GM12878 (cell line): ENCODE data around the gene MUSTN1. TPM values are rescaled to one million over a fixed set of nuclear protein-coding genes. Genes with fewer than 3 reads are reported as not detected.

ENCODE experiments used
- ATAC-seq: fragments of 200-7000 bp; cut with Tn5 transposase; 3 replicates; pipeline ENCODE4 v1.9.1; 2020; ENCODE audit warnings: mild to moderate bottlenecking, moderate library complexity
- BruUV-seq: library from RNA; stranded (reverse); fragments of 400-500 nt; replicated peaks from 2 replicates; lab custom pipeline; 2021; lab: Mats Ljungman, UMichigan
- CTCF ChIA-PET: fragments of 300-600 bp; sonication (Branson Sonifier 250); formaldehyde crosslinking; extraction: SDS; loops from one replicate; lab custom pipeline; 2021; ENCODE audit warnings: inconsistent platforms; lab: Yijun Ruan, JAX
- POLR2A ChIA-PET: fragments of 350-600 bp; formaldehyde crosslinking; extraction: SDS; loops from one replicate; lab custom pipeline; 2021; ENCODE audit warnings: inconsistent platforms; lab: Charles Lee
- RAD21 ChIA-PET: fragments of 300-600 bp; sonication (Branson Sonifier 250); formaldehyde crosslinking; loops from one replicate; lab custom pipeline; 2023; ENCODE audit warnings: antibody characterized with exemption; ENCODE audit not compliant: unreplicated experiment; lab: Charles Lee
- SMC1A ChIA-PET: fragments of 300-600 bp; sonication (Branson Sonifier 250); formaldehyde crosslinking; loops from one replicate; lab custom pipeline; 2023; ENCODE audit not compliant: unreplicated experiment, uncharacterized antibody; lab: Charles Lee
- DNase-seq: peaks from one replicate; pipeline ENCODE4 v3.0.0-alpha.2; 2011; ENCODE audit warnings: low read depth, low spot score
- FAIRE-seq: peaks from 3 replicates; lab custom pipeline; 2011; peaks lifted over from hg19 to GRCh38; lab: Jason Lieb, UNC
- H2AFZ ChIP-seq: 2 replicates; pipeline ENCODE4 v1.6.0; 2011; ENCODE audit warnings: low read depth, low read length, control low read depth; ENCODE audit not compliant: control insufficient read depth
- H3K27ac ChIP-seq: 2 replicates; pipeline ENCODE4 v1.5.1; 2011; ENCODE audit warnings: control low read depth; ENCODE audit not compliant: control insufficient read depth, insufficient read depth
- H3K27me3 ChIP-seq, 2 experiments: replicated peaks in 1 of 2; 2 replicates each; pipeline versions ENCODE4 v1.6.0 to v1.6.1; 2011; ENCODE audit warnings: low read length in 1 of 2; ENCODE audit not compliant: control insufficient read depth in 2 of 2, insufficient read depth in 2 of 2
- H3K36me3 ChIP-seq, 2 experiments: 2 replicates each; pipeline ENCODE4 v1.5.1; 2011; ENCODE audit warnings: low read length in 1 of 2; ENCODE audit not compliant: control insufficient read depth in 2 of 2, insufficient read depth in 2 of 2
- H3K4me1 ChIP-seq: 2 replicates; pipeline ENCODE4 v1.6.1; 2011; ENCODE audit warnings: mild to moderate bottlenecking, low read length, moderate library complexity, mixed read lengths; ENCODE audit not compliant: control insufficient read depth, insufficient read depth
- H3K4me2 ChIP-seq: 2 replicates; pipeline ENCODE4 v1.6.0; 2011; ENCODE audit warnings: control low read depth; ENCODE audit not compliant: control insufficient read depth, insufficient read depth
- H3K4me3 ChIP-seq: fragments of 200-600 bp; sonication (generic); 2 replicates; pipeline ENCODE4 v1.5.1; 2016
- H3K79me2 ChIP-seq: 2 replicates; pipeline ENCODE4 v1.6.0; 2011; ENCODE audit warnings: low read length; ENCODE audit not compliant: control insufficient read depth, insufficient read depth
- H3K9ac ChIP-seq: 2 replicates; pipeline ENCODE4 v1.8.0; 2011; ENCODE audit warnings: low read length, control low read depth, mixed read lengths; ENCODE audit not compliant: control insufficient read depth, insufficient read depth
- H3K9me3 ChIP-seq: replicated peaks from 3 replicates; pipeline ENCODE4 v1.5.1; 2011; ENCODE audit warnings: mild to moderate bottlenecking, low read length; ENCODE audit not compliant: control insufficient read depth, insufficient read depth
- H4K20me1 ChIP-seq: 2 replicates; pipeline ENCODE4 v1.6.0; 2011; ENCODE audit not compliant: control insufficient read depth, insufficient read depth
- MTA2 ChIP-seq: fragments of 450-650 bp; IDR thresholded peaks from 2 replicates; pipeline ENCODE4 v1.6.1; 2016; ENCODE audit warnings: low read depth, mild to moderate bottlenecking, moderate library complexity
- NFYA ChIP-seq: IDR thresholded peaks from 2 replicates; pipeline ENCODE4 v1.6.1; 2011; ENCODE audit warnings: low read depth, mild to moderate bottlenecking, low read length, improper control_type of control experiment, borderline replicate concordance
- RAD21 ChIP-seq: IDR thresholded peaks from 2 replicates; pipeline ENCODE4 v1.6.1; 2011; ENCODE audit warnings: mild to moderate bottlenecking, low read depth, low read length, moderate library complexity; ENCODE audit not compliant: insufficient read depth
- RCOR1 ChIP-seq: conservative IDR thresholded peaks from 2 replicates; pipeline ENCODE4 v1.6.1; 2012; ENCODE audit warnings: low read depth, low read length, improper control_type of control experiment
- SPI1 ChIP-seq: IDR thresholded peaks from 2 replicates; pipeline ENCODE4 v1.6.1; 2011; ENCODE audit warnings: low read depth, mild to moderate bottlenecking, low read length, moderate library complexity, borderline replicate concordance; ENCODE audit not compliant: insufficient read depth
- SUZ12 ChIP-seq: fragments of 200-600 bp; sonication (generic); IDR thresholded peaks from one replicate; pipeline ENCODE4 v1.6.1; 2018; ENCODE audit warnings: antibody characterized with exemption, mild to moderate bottlenecking; ENCODE audit not compliant: unreplicated experiment
- TBL1XR1 ChIP-seq: IDR thresholded peaks from 2 replicates; pipeline ENCODE4 v1.6.1; 2012; ENCODE audit warnings: low read depth, low read length, improper control_type of control experiment
- WGBS: methylation state at CpG from one replicate; pipeline ENCODE4 v1.1.6; 2016; ENCODE audit warnings: low lambda C conversion rate; ENCODE audit not compliant: insufficient replicate concordance, insufficient coverage; ENCODE audit errors: missing lambda C conversion rate; 5-methylcytosine and 5-hydroxymethylcytosine counted together
- in situ Hi-C: fragments of 300-500 bp; cut with MboI; formaldehyde crosslinking; loops from 9 replicates; pipeline ENCODE4 v1.14.3; 2018; ENCODE audit warnings: mixed read lengths
- intact Hi-C: fragments of 100-400 bp; cut with micrococcal nuclease; formaldehyde crosslinking; loops from one replicate; pipeline ENCODE4 v1.14.2; 2022; ENCODE audit not compliant: unreplicated experiment
- polyA plus RNA-seq, 11 experiments: library from polyadenylated mRNA; depleted of rRNA in 4 of 11; unstranded in 6 of 11; stranded (reverse) in 5 of 11; fragments of >200 nt; fragmentation: Nextera tagmentation in 4 of 11; fragmentation: Illumina TruSeq in 1 of 11; extraction: Ambion mirVana in 4 of 11; extraction: Trizol in 1 of 11; gene quantifications; 1 replicate in 1 of 11; 2 replicates in 10 of 11; pipeline versions ENCODE4 v1.2.1 to v1.2.3, GENCODE V29; 2011 to 2016; ENCODE audit warnings: inconsistent platforms in 2 of 11, missing spikeins in 2 of 11, low read depth in 1 of 11
- total RNA-seq, 4 experiments: library from RNA; depleted of rRNA in 3 of 4; stranded (reverse); fragments of >200 nt in 3 of 4; fragmentation: Illumina TruSeq in 1 of 4; extraction: Trizol in 1 of 4; gene quantifications; 2 replicates each; pipeline versions ENCODE4 v1.2.1 to v1.2.3, GENCODE V29; 2013 to 2021
- TF ChIP-seq, protein P1 (sequence below): fragments of 150-350 bp; IDR thresholded peaks from 2 replicates; pipeline ENCODE4 v1.6.1; 2016; ENCODE audit warnings: low read depth, low read length
- TF ChIP-seq, protein P2 (sequence below): IDR thresholded peaks from 2 replicates; pipeline ENCODE4 v1.6.1; 2012; ENCODE audit warnings: low read depth, low read length, improper control_type of control experiment

Gene MUSTN1
- total and polyA plus RNA-seq, 10 of the 15 experiments (the other 5 are each of a cell fraction or from before 2014, with no cell fraction given), result 0.35 to 4.5 (median 1.2) TPM; not detected in 2

DNA sequence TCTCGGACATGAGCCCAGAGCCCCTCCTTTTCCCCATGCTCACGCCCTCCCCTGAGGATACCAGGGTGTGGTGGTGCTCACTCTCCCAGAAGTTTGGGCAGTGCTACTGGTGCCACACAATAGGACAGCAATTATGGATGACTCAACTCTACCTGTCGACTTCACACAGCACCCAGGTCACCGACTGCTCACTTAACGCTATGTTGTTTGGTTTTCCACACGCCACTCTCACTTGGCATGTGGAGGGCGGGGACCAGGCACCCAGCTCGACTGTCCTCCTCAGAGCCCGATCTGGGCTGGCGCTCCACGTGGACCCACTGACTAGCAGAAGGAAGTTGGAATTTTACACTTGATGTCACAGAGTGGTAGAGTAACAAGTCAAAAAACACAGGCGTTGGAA lies 31.6 kb upstream of the MUSTN1 start (continued):
- TF ChIP-seq, protein P1, sequence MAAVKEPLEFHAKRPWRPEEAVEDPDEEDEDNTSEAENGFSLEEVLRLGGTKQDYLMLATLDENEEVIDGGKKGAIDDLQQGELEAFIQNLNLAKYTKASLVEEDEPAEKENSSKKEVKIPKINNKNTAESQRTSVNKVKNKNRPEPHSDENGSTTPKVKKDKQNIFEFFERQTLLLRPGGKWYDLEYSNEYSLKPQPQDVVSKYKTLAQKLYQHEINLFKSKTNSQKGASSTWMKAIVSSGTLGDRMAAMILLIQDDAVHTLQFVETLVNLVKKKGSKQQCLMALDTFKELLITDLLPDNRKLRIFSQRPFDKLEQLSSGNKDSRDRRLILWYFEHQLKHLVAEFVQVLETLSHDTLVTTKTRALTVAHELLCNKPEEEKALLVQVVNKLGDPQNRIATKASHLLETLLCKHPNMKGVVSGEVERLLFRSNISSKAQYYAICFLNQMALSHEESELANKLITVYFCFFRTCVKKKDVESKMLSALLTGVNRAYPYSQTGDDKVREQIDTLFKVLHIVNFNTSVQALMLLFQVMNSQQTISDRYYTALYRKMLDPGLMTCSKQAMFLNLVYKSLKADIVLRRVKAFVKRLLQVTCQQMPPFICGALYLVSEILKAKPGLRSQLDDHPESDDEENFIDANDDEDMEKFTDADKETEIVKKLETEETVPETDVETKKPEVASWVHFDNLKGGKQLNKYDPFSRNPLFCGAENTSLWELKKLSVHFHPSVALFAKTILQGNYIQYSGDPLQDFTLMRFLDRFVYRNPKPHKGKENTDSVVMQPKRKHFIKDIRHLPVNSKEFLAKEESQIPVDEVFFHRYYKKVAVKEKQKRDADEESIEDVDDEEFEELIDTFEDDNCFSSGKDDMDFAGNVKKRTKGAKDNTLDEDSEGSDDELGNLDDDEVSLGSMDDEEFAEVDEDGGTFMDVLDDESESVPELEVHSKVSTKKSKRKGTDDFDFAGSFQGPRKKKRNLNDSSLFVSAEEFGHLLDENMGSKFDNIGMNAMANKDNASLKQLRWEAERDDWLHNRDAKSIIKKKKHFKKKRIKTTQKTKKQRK, result no peak
- TF ChIP-seq TBL1XR1, result no peak
- TF ChIP-seq RAD21, result no peak

DNA sequence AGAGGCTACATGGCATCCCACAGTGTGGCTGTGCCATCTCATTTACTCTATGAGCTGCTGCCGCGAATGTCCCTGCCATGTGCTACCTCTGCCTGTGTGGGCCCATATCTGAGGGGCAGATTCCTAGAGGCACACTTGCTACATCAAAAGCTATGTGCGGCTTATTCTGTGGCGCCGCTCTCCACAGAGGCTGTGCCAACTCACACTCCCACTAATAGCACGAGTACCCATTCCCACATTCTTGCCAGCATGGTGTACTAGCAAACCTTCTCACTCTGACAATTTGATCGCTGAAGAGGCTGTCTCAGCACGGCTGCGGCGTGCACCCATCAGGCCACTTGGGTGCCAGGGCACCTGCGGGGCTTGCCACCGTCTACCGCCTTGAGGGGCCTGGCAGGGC lies 31.2 kb upstream of the MUSTN1 start:
- in situ Hi-C loops, result no loop called here
- intact Hi-C loops, result no loop called here
- FAIRE-seq (no peak), ATAC-seq (no peak), DNase-seq (no peak)
- no peak overlapping the region for H3K9ac ChIP-seq
- peaks cover 5% of the 10 kb centered on the region; the same call in 1 of the 3 replicates for H3K9me3 ChIP-seq
- H3K27ac ChIP-seq, result no peak overlapping the region
- ChIA-PET POLR2A (no interaction called here), SMC1A (no interaction called here), CTCF (no interaction called here), RAD21 (no interaction called here)
- H3K36me3 ChIP-seq, result peaks cover 0 to 1% of the 10 kb centered on the region in 2 experiments; a peak in 2 of 4 replicates
- H3K4me2 ChIP-seq, result no peak overlapping the region
- WGBS, result over 99% methylated on average over 13 of the region's 13 CpGs
- H3K79me2 ChIP-seq, result no peaks in the 10 kb centered on the region
- no peak overlapping the region for H2AFZ ChIP-seq
- no TSS peak for BruUV-seq
- H3K27me3 ChIP-seq, result no peaks in the 10 kb centered on the region
- no peaks in the 10 kb centered on the region for H4K20me1 ChIP-seq
- H3K4me1 ChIP-seq, result no peaks in the 10 kb centered on the region
- TF ChIP-seq RCOR1 (no peak), SPI1 (no peak), TBL1XR1 (no peak), MTA2 (no peak), NFYA (no peak), SUZ12 (no peak)
- TF ChIP-seq, protein P2, sequence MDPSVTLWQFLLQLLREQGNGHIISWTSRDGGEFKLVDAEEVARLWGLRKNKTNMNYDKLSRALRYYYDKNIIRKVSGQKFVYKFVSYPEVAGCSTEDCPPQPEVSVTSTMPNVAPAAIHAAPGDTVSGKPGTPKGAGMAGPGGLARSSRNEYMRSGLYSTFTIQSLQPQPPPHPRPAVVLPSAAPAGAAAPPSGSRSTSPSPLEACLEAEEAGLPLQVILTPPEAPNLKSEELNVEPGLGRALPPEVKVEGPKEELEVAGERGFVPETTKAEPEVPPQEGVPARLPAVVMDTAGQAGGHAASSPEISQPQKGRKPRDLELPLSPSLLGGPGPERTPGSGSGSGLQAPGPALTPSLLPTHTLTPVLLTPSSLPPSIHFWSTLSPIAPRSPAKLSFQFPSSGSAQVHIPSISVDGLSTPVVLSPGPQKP, result no peak
- no peak overlapping the region for H3K4me3 ChIP-seq
